Esophagus squamous epithelium (tissue), 5 donors: ENCODE measurements around the gene COL18A1. TPM values are rescaled to one million over a fixed set of nuclear protein-coding genes. Genes with fewer than 3 reads are reported as not detected.
"Not testable (repeated sequence)": the region's sequence is repeated elsewhere in the genome, so short reads cannot be mapped to it uniquely, and the experiment has no call there.

Experiments
- DNase-seq: peaks from one replicate; lab custom pipeline; 2025; lab: John Stamatoyannopoulos, UW
- H3K27ac ChIP-seq, 4 donors: fragments of 200-600 bp; sonication (generic); one replicate each; pipeline ENCODE4 v1.5.1; 2016 to 2019; ENCODE audit warnings: mild to moderate bottlenecking in 1 of 4
- H3K27me3 ChIP-seq, 4 donors: fragments of 200-600 bp; sonication (generic); 1 replicate in 3 of 4; 2 replicates in 1 of 4; pipeline versions ENCODE4 v1.5.1 to v1.6.0; 2017 to 2021; ENCODE audit warnings: antibody characterized with exemption in 1 of 4
- H3K36me3 ChIP-seq, 3 donors: fragments of 200-600 bp; sonication (generic); one replicate each; pipeline ENCODE4 v1.5.1; 2016 to 2019
- H3K4me1 ChIP-seq, 3 donors: fragments of 200-600 bp; sonication (generic); one replicate each; pipeline ENCODE4 v1.5.1; 2017 to 2019
- H3K4me3 ChIP-seq, 4 donors: fragments of 200-600 bp; sonication (generic); 1 replicate in 3 of 4; 2 replicates in 1 of 4; pipeline ENCODE4 v1.5.1; 2016 to 2019; ENCODE audit warnings: mild to moderate bottlenecking in 2 of 4, moderate library complexity in 1 of 4
- H3K9me3 ChIP-seq, 3 donors: fragments of 200-600 bp; sonication (generic); one replicate each; pipeline ENCODE4 v1.5.1; 2016 to 2019
- POLR2A ChIP-seq, 4 donors: fragments of 450-650 bp; IDR thresholded peaks; one replicate each; pipeline ENCODE4 v1.6.1; 2017; ENCODE audit warnings: antibody characterized with exemption in 4 of 4, mild to moderate bottlenecking in 4 of 4, moderate library complexity in 3 of 4
- WGBS, 2 donors: methylation state at CpG; one replicate each; pipeline ENCODE4 v1.1.5; 2018; 5-methylcytosine and 5-hydroxymethylcytosine counted together
- intact Hi-C: fragments of 100-400 bp; cut with DNase I; formaldehyde crosslinking; loops from one replicate; pipeline ENCODE4 v1.15.0; 2022
- total RNA-seq, 4 donors: library from RNA; depleted of rRNA; stranded (reverse); fragments of >200 nt; gene quantifications; one replicate each; pipeline ENCODE4 v1.1.0, GENCODE V29; 2016
- TF ChIP-seq, protein P1 (sequence below), 6 experiments: fragments of 450-650 bp in 4 of 6; fragments of 200-600 bp in 2 of 6; sonication (generic) in 2 of 6; IDR thresholded peaks; one replicate each; pipeline ENCODE4 v1.5.1; 2016 to 2019; ENCODE audit warnings: antibody characterized with exemption in 6 of 6, mild to moderate bottlenecking in 4 of 6, moderate library complexity in 4 of 6
- donor health status: DM: yes; HTN: yes; CAD: no.

Gene COL18A1
- total RNA-seq, 4 donors from 2014 or later = 38.9 to 69.0 (median 52.5) TPM

DNA sequence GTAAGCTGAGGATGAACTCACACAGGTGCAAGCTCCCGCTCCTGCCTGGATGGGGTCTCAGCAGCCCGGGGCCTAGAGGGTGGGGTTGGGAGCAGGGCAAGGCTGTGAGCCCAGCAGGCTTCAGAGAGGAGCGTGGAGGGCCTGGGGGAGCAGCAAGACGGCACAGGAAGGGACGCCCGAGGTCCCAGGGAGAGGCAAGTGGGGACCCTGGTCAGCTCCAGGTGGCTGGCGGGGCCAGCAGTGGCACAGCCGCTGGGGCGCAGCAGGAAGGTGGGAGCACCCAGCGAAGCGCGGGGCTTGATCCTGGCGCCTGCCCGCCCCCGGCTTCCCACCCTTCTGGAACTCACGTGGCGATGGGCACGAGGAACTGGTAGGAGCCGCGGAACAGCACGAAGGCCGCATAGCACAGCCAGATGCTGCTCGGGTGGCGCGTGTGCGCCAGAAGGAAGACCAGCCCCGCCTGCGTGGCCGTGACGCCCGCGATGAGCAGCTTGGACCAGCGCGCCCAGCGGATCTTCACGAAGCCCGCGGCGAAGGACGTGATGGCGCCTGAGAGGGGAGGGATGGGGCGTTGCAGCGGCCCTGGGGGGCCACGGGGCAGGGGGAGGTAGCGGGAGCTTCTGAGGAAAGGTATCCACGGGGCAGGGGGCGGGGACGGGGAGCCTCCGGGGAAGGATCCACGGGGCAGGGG, 125.6 kb downstream of the COL18A1 start:
- H3K4me3 ChIP-seq = no peak overlapping the region
- no peak for TF ChIP-seq POLR2A (IDR thresholded peaks at IDR 0.05)
- TF ChIP-seq, protein P1, sequence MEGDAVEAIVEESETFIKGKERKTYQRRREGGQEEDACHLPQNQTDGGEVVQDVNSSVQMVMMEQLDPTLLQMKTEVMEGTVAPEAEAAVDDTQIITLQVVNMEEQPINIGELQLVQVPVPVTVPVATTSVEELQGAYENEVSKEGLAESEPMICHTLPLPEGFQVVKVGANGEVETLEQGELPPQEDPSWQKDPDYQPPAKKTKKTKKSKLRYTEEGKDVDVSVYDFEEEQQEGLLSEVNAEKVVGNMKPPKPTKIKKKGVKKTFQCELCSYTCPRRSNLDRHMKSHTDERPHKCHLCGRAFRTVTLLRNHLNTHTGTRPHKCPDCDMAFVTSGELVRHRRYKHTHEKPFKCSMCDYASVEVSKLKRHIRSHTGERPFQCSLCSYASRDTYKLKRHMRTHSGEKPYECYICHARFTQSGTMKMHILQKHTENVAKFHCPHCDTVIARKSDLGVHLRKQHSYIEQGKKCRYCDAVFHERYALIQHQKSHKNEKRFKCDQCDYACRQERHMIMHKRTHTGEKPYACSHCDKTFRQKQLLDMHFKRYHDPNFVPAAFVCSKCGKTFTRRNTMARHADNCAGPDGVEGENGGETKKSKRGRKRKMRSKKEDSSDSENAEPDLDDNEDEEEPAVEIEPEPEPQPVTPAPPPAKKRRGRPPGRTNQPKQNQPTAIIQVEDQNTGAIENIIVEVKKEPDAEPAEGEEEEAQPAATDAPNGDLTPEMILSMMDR (IDR thresholded peaks at IDR 0.05) = no peak
- DNase-seq = no peak
- H3K27me3 ChIP-seq = no peaks in the 10 kb centered on the region
- H3K36me3 ChIP-seq = peaks cover 0 to 13% (median 0%) of the 10 kb centered on the region in 3 donors
- peaks cover 0 to 9% (median 0%) of the 10 kb centered on the region in 3 donors for H3K4me1 ChIP-seq
- H3K27ac ChIP-seq = no peak overlapping the region
- intact Hi-C loops = no loop called here
- WGBS, 2 donors = 92 to 94% methylated on average over 9 to 13 of the region's 50 CpGs
- no peaks in the 10 kb centered on the region for H3K9me3 ChIP-seq

DNA sequence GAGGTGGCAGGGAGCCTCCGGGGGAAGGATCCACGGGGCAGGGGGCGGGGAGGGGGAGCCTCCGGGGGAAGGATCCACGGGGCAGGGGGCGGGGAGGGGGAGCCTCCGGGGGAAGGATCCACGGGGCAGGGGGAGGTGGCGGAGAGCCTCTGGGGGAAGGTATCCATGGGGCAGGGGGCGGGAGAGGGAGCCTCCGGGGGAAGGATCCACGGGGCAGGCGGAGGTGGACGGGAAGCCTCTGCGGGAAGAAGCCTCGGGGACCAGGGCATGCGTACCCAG, 126.1 kb downstream of the COL18A1 start:
- not testable (repeated sequence) for H3K4me3 ChIP-seq, DNase-seq

DNA sequence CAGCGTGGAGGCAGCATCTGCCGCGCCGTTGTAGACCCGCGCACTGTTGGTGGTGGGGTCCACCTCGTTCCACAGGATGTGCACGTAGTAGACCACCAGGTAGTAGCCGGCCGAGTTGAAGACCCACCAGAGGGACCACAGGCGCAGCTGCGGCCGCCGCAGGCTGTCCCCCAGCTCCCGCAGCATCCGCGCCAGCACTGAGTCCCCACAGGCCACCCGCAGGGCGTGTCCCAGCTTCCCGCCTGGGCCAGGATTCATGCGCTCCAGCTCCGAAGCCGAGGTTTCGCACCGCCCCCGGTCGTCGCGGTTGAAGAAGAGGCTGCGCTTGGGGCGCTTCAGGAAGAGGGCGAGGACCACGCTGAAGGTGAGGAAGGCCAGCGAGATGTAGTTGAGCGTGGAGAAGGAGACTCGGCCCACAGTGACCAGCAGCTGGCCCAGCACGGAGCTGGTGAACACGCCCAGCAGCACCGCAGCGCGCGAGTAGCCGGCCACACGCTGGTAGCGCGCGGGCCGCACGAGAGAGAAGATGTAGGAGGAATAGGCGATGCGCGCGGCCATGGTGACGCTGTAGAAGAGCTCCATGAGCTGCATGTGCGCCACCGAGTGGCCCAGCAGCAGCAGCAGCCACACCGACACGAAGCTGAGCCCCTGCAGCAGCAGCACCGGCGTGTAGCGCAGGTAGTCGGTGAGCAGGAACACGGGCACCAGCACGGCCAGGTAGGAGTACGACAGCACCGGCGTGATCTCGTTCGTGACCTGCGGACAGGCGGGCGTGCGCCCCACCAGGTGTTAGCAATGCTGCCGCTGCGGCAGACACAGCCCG, 126.6 kb downstream of the COL18A1 start:
- intact Hi-C loops = no loop called here
- 95% methylated on average over 35 to 48 of the region's 76 CpGs for WGBS, 2 donors
- no peak for DNase-seq

More for the DNA sequence above, 126.1 kb downstream of the COL18A1 start:
- H3K36me3 ChIP-seq = peaks cover 0 to 13% (median 0%) of the 10 kb centered on the region in 3 donors
- H3K9me3 ChIP-seq, intact Hi-C loops, H3K27ac ChIP-seq, H3K27me3 ChIP-seq, H3K4me1 ChIP-seq: not testable (repeated sequence)
- 96 to 97% methylated on average over 5 to 6 of the region's 17 CpGs for WGBS, 2 donors

DNA sequence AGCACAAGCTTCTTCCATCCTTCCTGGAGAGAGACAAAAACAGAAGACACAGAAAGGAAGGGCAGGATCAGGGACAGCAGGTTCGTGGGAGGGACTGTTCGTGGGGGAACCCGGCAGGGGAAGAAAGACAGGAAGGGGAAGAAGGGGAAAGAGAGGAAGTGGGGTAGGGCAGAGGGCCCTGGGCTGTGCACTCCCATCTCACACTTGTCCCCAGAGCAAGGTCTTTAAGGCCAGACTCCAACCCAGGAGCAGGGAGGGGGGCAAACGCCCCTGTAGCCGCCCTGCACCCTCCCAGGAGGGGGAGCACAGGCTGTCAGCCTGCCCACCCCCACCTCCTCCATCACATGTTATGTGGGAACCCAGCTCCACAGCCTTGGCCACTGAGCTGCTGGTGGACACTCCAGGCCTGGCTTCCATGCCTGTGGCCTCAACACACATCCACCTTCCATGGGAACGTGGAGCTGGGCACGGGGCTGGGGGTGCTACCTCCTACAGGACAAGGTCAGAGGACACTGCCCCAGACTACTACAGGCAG, 127.9 kb downstream of the COL18A1 start:
- Histone ChIP-seq H3K9me3 (no peaks in the 10 kb centered on the region), H3K27me3 (no peaks in the 10 kb centered on the region), H3K4me1 (peaks cover 0 to 9% (median 0%) of the 10 kb centered on the region in 3 donors), H3K4me3 (no peak overlapping the region), H3K36me3 (peaks cover 0 to 13% (median 0%) of the 10 kb centered on the region in 3 donors), H3K27ac (peak overlapping the region in 1 of 4 donors; percentile 44)
- TF ChIP-seq, protein P1 (IDR thresholded peaks at IDR 0.05) = no peak
- no peak for TF ChIP-seq POLR2A (IDR thresholded peaks at IDR 0.05)
- no peak for DNase-seq
- WGBS, 2 donors = 56 to 59% methylated on average over 5 of the region's 7 CpGs
- intact Hi-C loops = no loop called here

More for the DNA sequence above, 126.6 kb downstream of the COL18A1 start:
- Histone ChIP-seq H3K4me1 (peaks cover 0 to 9% (median 0%) of the 10 kb centered on the region in 3 donors), H3K27me3 (no peaks in the 10 kb centered on the region), H3K36me3 (peaks cover 0 to 13% (median 0%) of the 10 kb centered on the region in 3 donors), H3K9me3 (no peaks in the 10 kb centered on the region), H3K4me3 (no peak overlapping the region), H3K27ac (no peak overlapping the region)
- TF ChIP-seq, protein P1 (IDR thresholded peaks at IDR 0.05) = no peak
- no peak for TF ChIP-seq POLR2A (IDR thresholded peaks at IDR 0.05)

DNA sequence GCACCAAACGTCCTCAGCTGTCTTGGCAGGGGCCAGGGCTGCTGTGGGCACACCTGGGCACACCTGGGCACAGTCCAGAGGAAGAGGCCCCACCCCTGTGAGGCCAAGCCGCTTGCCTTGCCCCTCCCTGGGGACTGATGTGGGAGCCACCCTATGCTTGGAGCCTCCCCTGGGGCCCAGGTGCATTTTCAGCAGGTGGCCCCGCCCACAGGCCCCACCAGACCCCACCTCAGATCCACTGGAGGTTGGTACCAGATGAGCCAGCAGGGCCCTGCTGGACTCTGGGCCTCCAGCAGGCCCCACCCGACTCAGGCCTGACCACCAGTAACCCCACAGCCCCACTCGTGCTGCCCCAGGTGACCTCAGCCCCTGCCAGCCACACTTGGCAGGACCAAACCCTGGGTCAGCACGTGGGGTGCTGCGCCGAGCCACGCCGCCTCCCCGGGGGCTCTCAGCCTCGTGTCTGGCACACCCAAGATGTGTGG, 128.4 kb downstream of the COL18A1 start:
- DNase-seq = no peak
- no peaks in the 10 kb centered on the region for H3K9me3 ChIP-seq
- peaks cover 0 to 9% (median 0%) of the 10 kb centered on the region in 3 donors for H3K4me1 ChIP-seq
- H3K4me3 ChIP-seq = no peak overlapping the region
- TF ChIP-seq, protein P1 (IDR thresholded peaks at IDR 0.05) = no peak
- no peak for TF ChIP-seq POLR2A (IDR thresholded peaks at IDR 0.05)
- H3K27me3 ChIP-seq = no peaks in the 10 kb centered on the region
- 87% methylated on average over 7 of the region's 12 CpGs; no CpG with 5 or more reads in 1 of the 2 donors for WGBS, 2 donors
- intact Hi-C loops = no loop called here
- no peak overlapping the region for H3K27ac ChIP-seq
- peaks cover 0 to 13% (median 0%) of the 10 kb centered on the region in 3 donors for H3K36me3 ChIP-seq
